Ishikawa (cell line): ENCODE data around the gene ALX4.

Source experiments
- CEBPB ChIP-seq: IDR thresholded peaks from 2 replicates; pipeline ENCODE4 v1.6.1; 2012
- CREB1 ChIP-seq: IDR thresholded peaks from 2 replicates; pipeline ENCODE4 v1.6.1; 2012; ENCODE audit warnings: low read depth
- EGR1 ChIP-seq: IDR thresholded peaks from 2 replicates; pipeline ENCODE4 v1.6.1; 2012
- EP300 ChIP-seq: IDR thresholded peaks from 2 replicates; pipeline ENCODE4 v1.6.1; 2012; ENCODE audit warnings: borderline replicate concordance
- NFIC ChIP-seq: IDR thresholded peaks from 2 replicates; pipeline ENCODE4 v1.6.1; 2012
- RAD21 ChIP-seq: IDR thresholded peaks from 2 replicates; pipeline ENCODE4 v1.6.1; 2012; ENCODE audit warnings: low read depth
- REST ChIP-seq: IDR thresholded peaks from 2 replicates; pipeline ENCODE4 v1.6.1; 2012; ENCODE audit warnings: low read depth, mild to moderate bottlenecking
- TAF1 ChIP-seq: IDR thresholded peaks from 2 replicates; pipeline ENCODE4 v1.6.1; 2012; ENCODE audit warnings: low read depth, mild to moderate bottlenecking
- TCF12 ChIP-seq: IDR thresholded peaks from 2 replicates; pipeline ENCODE4 v1.6.1; 2012; ENCODE audit warnings: low read depth
- TEAD4 ChIP-seq: IDR thresholded peaks from 2 replicates; pipeline ENCODE4 v1.6.1; 2012
- ZBTB7A ChIP-seq: IDR thresholded peaks from 2 replicates; pipeline ENCODE4 v1.6.1; 2012; ENCODE audit warnings: low read depth
- TF ChIP-seq, protein P1 (sequence below): IDR thresholded peaks from 2 replicates; pipeline ENCODE4 v1.6.1; 2012
- TF ChIP-seq, protein P2 (sequence below): IDR thresholded peaks from 2 replicates; pipeline ENCODE4 v1.6.1; 2012

GRCh38 chr11:44228379-44228778 is 81.6 kb downstream of the ALX4 start:
- TF ChIP-seq TAF1 (no peak), CEBPB (no peak), RAD21 (no peak), REST (no peak), EP300 (no peak), EGR1 (no peak), CREB1 (no peak), TEAD4 (no peak), ZBTB7A (no peak), TCF12 (no peak), NFIC (no peak)
- TF ChIP-seq, protein P1, sequence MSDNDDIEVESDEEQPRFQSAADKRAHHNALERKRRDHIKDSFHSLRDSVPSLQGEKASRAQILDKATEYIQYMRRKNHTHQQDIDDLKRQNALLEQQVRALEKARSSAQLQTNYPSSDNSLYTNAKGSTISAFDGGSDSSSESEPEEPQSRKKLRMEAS: no peak
- TF ChIP-seq, protein P2, sequence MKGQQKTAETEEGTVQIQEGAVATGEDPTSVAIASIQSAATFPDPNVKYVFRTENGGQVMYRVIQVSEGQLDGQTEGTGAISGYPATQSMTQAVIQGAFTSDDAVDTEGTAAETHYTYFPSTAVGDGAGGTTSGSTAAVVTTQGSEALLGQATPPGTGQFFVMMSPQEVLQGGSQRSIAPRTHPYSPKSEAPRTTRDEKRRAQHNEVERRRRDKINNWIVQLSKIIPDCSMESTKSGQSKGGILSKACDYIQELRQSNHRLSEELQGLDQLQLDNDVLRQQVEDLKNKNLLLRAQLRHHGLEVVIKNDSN: no peak
